Measurements from ENCODE around the gene NAV3.

GRCh38 chr12:77924703-77925102 lies 94.0 kb downstream of the NAV3 start:
- TF ChIP-seq CTCF (IDR thresholded peaks at IDR 0.05) (no peak), EZH2 (IDR thresholded peaks at IDR 0.05; ENCODE audit: borderline replicate concordance, insufficient read depth, low read depth, low read length, poor library complexity, severe bottlenecking) (no peak)
